ENCODE data around the gene NPC1.
"Not testable (repeated sequence)": the region's sequence is repeated elsewhere in the genome, so short reads cannot be mapped to it uniquely, and the experiment has no call there.

DNA sequence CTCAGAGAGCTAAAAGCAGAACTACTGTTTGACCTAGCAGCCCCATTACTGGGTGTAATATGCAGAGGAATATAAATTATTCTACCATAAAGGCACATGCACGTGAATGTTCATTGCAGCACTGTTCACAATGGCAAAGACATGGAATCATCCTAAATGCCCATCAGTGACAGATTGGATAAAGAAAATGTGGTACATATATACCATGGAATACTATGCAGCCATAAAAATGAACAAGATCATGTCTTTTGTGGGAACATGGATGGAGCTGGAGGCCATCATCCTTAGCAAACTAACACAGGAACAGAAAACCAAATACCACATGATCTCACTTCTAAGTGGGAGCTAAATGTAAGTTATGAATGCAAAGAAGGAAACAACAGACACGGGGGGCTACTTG, 75.4 kb downstream of the NPC1 start:
- TF ChIP-seq, protein P1, sequence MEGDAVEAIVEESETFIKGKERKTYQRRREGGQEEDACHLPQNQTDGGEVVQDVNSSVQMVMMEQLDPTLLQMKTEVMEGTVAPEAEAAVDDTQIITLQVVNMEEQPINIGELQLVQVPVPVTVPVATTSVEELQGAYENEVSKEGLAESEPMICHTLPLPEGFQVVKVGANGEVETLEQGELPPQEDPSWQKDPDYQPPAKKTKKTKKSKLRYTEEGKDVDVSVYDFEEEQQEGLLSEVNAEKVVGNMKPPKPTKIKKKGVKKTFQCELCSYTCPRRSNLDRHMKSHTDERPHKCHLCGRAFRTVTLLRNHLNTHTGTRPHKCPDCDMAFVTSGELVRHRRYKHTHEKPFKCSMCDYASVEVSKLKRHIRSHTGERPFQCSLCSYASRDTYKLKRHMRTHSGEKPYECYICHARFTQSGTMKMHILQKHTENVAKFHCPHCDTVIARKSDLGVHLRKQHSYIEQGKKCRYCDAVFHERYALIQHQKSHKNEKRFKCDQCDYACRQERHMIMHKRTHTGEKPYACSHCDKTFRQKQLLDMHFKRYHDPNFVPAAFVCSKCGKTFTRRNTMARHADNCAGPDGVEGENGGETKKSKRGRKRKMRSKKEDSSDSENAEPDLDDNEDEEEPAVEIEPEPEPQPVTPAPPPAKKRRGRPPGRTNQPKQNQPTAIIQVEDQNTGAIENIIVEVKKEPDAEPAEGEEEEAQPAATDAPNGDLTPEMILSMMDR (optimal IDR thresholded peaks at IDR 0.05 in 1 of 3, IDR thresholded peaks at IDR 0.05 in 1 of 3, conservative IDR thresholded peaks at IDR 0.05 in 1 of 3; ENCODE audit: extremely low read depth in 1 of 3, insufficient read depth in 2 of 3, low read length in 3 of 3): not testable (repeated sequence)
- TF ChIP-seq EZH2 (IDR thresholded peaks at IDR 0.05; ENCODE audit: low read length): not testable (repeated sequence)
